Right renal pelvis (tissue), 4 donors: ENCODE results near the gene CFAP45. TPM values are rescaled to one million over a fixed set of nuclear protein-coding genes. Genes with fewer than 3 reads are reported as not detected.

Experiments
- DNase-seq, 4 donors: peaks; one replicate each; pipeline ENCODE4 v3.0.0-alpha.2; 2013; ENCODE audit warnings: low read depth in 4 of 4, low spot score in 3 of 4, missing footprints in 1 of 4
- polyA plus RNA-seq, 4 donors: library from polyadenylated mRNA; unstranded; fragments of 120-200 nt; gene quantifications; one replicate each; pipeline ENCODE4 v1.2.1, GENCODE V29; 2013; ENCODE audit not compliant: insufficient read length in 4 of 4

The CFAP45 gene
- polyA plus RNA-seq, 4 donors, result 2.6 to 3.5 (median 3.3) TPM

DNA sequence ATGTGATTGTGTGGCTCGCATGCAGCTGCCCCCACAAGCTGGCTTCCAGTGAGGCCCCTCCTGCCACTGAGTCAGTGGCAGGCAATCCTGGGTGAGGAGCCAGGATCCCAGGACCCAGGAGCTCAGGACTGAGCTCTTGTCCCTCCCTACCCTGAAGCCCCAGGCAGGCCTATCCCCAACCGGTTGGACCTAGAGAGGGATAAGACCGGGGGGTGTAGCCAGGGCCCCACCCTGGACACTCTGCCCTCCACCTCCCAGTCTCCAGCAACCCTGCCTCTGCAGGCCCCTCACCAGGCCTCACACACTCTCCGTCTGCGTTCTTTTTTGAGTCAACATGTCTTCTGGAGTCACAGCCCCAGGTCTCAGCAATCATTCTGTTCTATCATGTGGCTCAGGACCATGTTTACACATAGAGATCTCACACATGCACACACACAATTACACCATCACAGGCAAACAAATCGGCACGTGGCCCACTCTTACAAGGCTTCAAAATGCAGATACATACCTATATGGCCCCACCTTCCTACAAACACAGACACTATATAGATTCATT, 40.1 kb downstream of the CFAP45 start:
- DNase-seq, result no peak

DNA sequence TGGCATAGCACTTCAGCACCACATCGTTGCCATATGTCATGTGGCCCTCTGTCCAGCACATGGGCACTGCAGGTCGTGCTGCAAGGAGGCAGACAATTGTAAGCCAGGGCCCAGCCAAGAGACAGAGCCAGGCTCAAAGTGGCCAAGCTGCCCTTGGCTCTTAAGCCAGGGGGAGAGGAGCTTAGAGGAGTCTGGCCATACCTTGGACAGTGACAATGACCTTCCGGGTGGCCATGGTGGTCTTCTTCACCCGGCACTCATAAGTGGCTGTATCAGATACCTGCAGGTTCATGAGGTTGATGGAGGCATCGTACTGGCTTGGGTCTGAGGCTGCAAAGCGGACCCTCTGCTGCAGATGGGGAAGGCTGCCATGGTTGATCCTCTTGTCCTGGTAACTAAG, 42.1 kb downstream of the CFAP45 start:
- DNase-seq, result no peak

DNA sequence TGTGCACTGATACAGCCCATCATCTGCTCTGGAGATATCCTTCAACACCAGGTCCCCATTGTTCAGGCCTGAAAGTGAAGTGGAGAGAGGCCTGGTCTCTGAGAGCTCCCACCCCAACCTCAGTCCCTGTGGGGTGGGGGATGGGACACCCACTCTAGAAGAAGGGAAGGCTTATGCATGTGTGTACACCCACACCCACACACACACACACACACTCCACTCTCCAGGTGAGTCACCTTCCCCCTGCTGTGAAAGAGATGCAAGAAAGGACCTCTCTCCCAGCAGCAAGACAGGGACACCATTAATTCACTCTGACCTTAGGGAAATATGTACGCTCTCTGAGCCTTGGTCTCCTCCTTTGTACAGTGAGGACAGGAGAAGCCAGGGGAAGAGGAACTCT, 43.4 kb downstream of the CFAP45 start:
- no peak for DNase-seq

DNA sequence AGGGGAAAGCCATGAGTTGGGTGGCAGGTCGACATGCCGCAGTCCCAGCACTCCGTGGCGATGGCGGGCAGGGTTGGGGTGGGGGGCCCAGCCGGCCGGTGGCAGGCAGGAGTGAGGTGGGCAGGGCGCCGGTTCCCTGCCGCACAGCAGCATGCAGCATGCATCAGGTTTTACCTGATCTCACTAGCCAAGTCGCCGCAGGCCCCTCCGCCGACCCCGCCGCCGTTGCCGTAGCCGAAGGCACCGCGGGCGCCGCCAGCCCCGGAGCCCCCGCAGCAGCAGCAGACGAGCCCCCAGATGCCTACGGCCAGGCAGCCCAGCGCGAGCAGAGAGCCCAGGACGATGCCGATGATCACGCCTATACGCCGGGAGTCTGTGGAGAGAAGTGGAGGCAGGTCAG, 44.3 kb downstream of the CFAP45 start:
- DNase-seq, result no peak

DNA sequence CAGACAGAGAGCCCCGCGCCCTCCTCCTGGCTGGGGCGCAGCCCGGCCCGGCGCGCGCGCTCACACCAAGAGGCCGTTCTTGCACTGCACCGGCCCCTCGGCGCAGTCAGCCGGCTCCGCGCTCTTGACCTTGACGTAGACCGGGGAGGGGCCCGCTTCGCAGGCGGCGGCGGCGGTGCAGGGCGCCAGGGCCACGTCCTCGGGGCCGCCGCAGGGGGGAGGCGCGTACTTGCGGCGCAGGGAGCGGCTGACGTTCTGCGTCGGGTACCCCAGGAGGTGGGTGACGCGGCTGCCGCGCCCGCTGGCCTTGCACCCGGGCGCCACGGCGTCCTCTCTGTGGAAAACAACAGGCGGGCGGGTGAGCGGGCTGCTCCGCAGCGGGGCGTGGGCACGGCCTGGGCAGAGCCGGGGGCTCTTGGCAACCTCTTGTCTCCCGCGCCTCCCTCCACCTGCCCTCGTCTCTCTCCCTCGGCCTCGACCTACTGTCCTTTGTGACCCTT, 45.2 kb downstream of the CFAP45 start:
- DNase-seq, result peak; percentile 51 to 65 (median 58)

DNA sequence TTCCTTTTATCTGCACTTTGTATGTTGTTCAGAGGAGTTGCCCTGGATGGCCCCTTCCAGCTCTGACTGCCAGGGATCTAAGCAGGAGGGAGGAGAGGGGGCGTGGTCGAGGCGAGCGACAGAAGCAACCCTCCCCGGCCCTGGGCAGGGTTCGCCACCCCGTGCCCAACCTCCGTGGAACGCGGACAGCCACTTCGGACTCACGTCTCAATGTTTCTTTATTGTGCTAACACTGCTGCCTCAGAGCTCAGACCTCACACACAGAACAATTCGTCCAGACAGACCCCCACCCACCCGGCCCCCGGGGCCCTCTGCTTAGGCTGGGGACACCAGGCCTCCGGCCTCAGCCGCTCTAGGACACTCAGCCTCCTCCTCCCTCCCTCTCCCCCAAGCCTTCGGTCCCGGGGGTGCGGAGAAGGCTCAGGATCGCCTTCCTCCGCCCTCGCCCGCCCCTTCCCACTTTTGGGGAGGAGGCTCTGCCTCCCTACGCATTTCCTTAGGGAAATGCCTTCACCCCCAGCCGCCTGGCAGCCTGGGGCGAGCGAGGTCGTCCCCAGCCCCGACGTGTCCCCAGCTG, 45.8 kb downstream of the CFAP45 start:
- peak in 3 of 4 donors; percentile 17 to 44 (median 39) for DNase-seq

DNA sequence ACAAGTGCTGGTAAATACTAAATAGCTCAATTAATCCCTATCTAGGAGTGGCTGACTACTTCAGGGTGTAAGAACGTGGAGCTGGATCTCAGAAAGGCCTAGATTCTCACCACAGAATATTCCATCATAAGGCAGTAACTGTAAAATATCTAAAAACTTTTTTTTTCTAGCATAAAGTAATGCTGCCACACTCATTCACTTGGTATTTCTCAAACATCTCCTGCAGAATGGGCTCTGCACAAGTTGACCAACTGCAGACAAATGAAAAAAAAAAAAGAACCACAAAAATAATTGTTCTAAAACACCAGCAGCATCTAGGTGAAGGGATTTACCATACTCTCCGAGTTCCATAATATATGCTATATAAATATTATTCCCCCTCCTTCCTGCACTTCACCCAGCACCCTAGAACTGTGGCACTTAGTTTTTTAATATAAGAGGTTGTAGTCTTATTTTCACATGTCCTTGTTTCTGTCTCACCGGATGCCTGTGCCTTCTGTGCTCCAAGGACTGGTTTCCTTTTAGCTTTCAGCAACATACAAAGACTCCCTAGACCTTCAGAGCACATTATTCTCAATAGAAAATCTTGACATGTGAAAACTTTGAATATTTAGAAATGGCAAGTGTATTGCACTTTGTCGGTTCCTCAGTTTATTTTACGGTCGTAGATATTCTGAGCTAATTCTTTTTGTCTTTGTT, 46.4 kb downstream of the CFAP45 start:
- DNase-seq, result no peak

DNA sequence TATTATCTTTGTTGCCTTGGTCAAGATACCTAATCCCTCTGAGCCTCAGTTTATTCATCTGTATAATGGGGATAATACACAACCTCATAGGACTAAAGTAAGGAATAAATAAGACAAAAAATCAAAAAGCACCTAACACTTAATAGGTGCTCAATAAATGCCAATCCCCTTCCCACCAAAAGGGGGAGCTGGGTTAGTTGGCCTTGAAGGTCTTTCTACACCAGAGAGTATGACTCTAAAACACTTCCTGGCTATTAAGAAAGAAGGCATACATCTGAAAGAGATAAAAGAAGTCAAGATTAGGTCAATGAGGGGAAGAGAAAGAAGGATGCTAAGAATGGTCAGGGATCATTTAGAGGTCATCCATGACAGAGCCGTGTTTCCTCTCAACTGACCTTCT, 48.6 kb downstream of the CFAP45 start:
- no peak for DNase-seq

DNA sequence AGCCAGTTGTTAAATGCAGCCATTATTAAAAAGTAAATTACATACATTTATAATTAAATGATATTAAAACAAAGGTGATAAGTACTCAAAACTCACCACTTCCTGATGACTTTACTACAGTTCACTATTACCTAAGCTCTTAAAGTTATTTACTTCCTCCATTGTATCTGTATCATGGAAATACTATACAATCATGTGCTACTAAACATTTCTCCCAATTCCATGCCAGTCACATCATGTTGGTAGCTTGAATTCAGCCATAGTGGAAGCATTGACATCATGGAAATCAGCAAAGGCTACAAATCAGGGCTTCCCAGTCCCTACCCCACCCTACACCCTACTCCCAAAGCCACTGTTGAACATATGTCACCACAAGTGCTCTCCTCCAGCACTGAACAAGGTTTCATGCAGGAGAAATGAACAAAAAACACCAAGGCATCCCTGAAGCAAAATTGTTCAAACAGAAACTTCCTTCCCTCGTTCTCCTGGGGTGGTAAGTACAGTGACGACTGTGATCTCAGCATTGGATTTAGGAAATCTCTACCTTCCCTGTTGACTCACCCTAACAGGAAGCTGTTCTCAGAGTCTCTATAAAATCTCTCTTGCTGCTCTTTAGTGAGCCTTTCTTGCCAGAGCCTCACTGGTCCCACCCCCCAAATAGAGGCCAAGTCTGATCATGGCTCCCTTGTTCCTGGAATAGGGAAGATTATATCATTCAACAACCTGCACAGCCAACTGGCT, 50.2 kb downstream of the CFAP45 start:
- DNase-seq, result no peak

DNA sequence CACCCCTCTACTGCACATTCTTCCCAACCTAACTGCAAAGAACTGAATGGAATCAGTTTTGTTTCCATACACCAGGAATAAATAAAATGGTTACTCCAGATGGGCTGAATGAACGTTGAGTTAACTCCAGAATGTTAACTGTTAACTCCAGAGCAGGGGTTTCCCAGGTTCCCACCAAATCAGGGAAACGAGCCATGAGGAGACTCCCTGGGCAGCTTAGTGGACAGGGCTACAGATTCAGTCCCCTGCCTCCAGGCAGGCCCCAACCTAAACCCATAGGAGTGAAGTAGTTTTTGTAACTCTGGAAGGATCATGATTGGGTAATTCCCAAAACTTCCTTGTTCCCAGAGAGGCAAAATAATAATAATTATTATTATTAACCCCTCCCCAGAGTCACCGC, 51.6 kb downstream of the CFAP45 start:
- no peak for DNase-seq

DNA sequence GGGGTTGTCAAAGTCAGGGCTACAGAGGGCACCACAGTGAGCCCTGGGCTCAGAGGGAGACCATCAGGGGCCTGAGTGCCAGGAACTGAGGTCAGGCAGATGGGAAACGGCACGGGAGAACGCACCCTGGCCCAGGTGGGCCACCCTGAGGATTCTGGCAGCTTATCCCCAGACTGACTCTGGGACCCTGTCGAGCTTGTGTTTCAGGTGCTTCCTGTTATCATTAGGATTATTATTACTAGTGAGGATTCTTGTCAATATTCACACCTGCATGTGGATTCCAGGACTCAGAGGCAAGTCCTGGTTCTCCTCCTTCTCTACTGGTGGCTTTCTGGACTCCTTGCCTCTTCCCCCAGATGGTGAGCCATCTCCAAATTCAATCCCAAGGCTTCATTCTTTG, 52.7 kb downstream of the CFAP45 start:
- no peak for DNase-seq

DNA sequence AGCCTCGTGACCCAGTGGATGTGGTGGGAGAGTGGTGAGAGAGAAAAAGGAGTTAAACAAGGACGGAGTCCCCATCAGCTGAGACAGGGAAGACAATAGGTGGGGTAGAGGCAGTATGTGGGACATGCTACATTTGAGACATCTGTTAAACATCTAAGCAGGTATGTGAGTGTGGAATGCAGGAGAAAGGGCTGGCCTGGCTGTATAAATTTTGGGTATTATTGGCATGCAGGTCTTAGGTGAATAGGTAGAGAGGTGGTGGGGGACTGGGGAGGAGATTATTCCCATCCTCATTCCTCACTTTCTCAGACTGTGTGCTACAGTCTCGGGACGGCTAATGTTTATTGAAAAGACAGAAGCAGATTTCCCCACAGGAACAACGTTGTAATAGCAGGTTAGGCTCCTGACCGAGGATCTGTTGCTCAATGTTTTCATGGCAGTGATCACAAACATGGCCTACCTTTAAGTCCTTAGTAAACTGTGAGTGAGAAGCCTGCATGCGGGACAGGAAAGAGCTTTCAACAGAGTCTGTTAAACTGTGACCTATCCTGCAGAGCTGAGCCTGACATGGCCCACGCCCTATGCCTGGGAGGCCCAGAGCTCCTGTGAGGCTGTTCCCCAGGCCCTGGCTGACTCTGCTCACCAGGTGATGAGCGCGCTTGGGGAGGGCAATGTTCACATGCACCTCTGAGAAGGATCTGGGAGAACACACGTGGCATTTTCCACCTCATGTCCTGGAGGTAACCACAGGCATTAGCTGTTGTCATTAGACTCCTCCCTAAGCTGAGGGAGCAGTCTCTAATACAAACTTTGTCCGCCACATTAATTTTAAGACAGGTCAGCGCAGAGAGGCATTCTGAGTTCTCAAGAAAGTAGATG, 54.0 kb downstream of the CFAP45 start:
- DNase-seq, result peak in 1 of 4 donors; percentile 10

DNA sequence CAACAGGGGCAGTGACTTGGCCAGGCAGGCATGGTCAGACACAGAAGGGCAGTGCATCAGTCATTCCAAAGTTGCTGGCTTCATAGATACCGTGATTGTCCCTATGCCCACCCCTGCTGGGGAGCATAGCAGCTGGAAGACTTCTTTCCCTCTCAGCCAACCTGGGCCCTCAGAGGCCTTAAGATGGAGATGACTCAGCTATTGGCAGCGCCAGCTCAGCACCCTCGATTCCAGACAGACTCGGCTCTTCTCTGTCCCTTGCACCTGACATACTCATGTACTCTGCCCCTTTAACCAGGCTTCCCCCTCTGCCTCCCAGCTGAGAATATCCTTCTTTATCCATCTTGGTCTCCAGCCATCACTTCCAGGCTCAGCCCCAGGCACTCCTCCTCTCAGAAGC, 56.5 kb downstream of the CFAP45 start:
- no peak for DNase-seq

DNA sequence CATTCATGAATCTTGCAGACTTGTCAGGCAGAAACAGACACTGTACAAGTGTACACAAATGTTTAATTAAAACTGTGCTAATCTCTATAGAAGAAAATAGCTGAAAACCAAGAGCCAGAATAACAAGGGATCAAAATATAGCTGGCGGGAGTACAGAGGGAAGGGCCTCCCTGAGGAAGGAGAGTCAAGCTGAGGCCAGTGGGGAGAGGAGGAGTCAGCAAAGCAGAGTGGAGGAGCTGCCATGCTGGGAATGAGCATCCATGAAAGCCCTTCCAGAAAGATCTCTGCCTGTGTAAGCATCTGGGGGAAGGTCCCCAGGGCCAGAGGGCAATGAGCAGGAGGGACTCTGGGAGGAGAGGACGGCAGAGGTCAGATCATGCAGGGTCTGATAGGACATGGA, 58.2 kb downstream of the CFAP45 start:
- DNase-seq, result peak in 1 of 4 donors; percentile 18

DNA sequence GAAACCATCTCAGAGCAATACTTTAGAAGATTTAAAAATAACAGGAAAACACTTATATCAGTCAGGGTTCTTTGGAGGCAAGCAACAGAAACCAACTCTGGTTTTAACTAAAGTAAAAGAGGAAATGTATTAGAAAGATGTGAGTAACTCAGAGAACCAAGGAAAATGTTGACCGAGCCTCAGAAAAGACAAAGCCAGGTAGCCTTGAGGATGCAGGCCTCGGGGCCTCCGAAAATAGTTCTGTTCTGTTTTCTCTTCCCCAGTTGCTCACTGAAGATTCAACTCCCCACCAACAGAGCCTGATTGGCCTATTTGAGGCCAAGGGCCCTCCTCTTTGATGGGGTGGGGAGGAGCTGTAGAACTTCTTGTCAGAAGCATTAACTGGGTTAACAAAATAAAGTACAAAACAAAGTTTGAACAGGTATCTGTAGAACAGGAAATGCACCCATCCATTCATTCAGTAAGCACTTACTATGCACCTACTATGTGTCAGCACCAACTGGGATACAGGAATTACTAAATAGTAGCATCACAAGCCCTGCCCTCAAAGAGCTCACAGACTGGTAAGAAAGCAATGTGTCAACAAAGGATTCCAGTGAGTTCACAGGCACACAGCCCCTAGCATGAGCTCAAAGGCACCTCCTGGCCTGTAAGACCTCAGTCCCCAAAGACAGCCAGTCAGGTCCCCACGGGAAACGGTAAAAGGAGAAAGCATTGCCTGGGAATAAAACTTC, 60.7 kb downstream of the CFAP45 start:
- DNase-seq, result no peak

DNA sequence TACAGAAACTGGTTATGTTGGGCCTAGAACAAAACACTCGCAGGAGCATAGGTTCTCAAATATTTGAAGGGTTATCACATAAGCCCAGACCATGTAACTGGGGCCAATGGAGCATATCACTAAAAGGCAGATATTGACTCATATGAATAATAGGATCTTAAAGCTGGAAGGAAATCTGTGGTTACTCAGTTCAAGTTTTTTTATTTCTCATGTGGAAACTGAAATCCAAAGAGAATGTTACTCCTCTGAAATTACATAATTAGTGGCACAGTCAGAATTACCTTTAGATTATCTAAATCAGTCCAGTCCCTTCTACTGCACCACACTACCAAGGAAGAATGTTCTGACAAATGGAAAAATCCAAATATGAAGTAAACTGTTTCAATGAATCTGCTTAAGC, 61.2 kb downstream of the CFAP45 start:
- no peak for DNase-seq

DNA sequence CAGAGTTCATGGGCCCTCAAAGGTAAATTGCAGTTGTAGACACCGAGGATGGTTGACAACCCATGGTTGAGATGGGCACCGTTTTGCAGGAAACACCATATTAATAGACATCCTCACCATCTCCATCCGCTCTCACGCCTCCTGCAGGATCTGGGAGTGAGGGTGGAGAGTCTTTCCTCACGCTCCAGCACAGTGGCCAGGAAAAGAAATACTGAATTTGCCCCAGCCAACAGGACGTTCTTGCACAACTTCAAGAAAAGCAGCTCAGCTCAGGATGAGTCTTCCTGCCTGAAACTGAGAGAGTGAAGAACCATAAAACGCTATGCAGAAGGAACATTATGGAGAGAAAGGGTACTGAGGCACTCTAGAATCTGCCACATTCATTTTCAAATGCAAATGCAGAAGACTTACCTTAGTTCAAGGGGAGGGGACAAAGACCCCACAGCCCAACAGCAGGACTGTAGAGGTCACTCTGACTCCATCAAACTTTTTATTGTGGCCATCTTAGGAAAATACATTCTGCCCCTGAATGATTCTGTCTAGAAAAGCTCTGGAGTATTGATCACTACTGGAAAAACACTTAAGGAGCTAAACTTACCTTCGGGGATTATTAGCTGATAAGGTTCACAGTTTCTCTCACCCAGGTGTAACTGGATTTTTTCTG, 64.0 kb downstream of the CFAP45 start:
- DNase-seq, result no peak

DNA sequence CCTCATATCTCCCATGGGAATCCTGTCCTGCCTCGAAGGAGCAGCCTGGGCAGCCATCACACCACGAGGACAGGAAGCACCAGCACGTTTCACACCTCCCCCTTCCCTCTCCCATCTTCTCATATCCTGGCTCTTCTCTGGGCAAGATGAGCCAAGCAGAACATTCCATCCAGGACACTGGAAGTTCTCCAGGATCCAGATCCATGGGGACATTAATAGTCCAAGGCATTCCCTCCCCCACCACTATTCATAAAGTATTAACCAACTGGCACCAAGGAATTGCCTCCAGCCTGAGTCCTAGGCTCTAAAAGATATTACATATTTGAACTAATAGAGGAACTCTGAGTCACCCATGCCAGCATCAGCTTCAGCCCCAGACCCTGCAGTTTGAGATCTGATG, 64.6 kb downstream of the CFAP45 start:
- DNase-seq, result no peak

DNA sequence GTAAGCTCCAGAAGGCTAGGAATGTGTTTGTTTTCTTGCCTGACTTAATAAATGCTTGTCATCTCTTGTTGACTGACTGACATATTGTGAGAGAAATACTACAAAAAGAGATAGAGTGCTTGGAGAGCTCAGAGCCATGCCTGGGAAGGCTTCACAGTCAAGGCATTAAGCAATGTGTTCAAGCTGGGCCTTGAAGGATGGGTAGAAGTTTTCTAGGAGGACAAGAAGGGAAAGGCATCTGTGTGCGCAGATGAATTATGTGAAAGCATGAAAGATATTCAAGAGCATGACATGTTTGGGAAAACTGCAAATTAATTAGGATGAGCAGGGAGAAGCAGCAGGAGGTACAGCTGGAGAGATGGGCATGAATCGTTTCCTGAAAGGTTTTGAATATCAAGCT, 67.7 kb downstream of the CFAP45 start:
- no peak for DNase-seq
